Astrocyte (in vitro differentiated cells and primary cell): ENCODE results near the gene YTHDC1. TPM values are rescaled to one million over a fixed set of nuclear protein-coding genes. Genes with fewer than 3 reads are reported as not detected.

ENCODE experiments used
- DNase-seq: peaks from one replicate; pipeline ENCODE4 v3.0.0-alpha.2; 2010; ENCODE audit warnings: low read depth
- FAIRE-seq: peaks from 2 replicates; lab custom pipeline; 2011; peaks lifted over from hg19 to GRCh38; lab: Jason Lieb, UNC
- H2AFZ ChIP-seq: 2 replicates; pipeline ENCODE4 v1.6.0; 2012; ENCODE audit warnings: low read depth, low read length, inconsistent platforms
- H3K27ac ChIP-seq: 2 replicates; pipeline ENCODE4 v1.5.1; 2011; ENCODE audit warnings: low read depth, low read length, inconsistent platforms
- H3K27me3 ChIP-seq: 2 replicates; pipeline ENCODE4 v1.6.0; 2011; ENCODE audit warnings: low read length, inconsistent platforms; ENCODE audit not compliant: insufficient read depth
- H3K36me3 ChIP-seq: 2 replicates; pipeline ENCODE4 v1.5.1; 2011; ENCODE audit warnings: low read length, inconsistent platforms; ENCODE audit not compliant: insufficient read depth
- H3K4me1 ChIP-seq: 2 replicates; pipeline ENCODE4 v1.5.1; 2011; ENCODE audit warnings: low read length, inconsistent platforms; ENCODE audit not compliant: insufficient read depth
- H3K4me2 ChIP-seq: 2 replicates; pipeline ENCODE4 v1.6.0; 2012; ENCODE audit warnings: low read length, inconsistent platforms
- H3K4me3 ChIP-seq: 2 replicates; pipeline ENCODE4 v1.5.1; 2011; ENCODE audit warnings: low read depth, mild to moderate bottlenecking, low read length, inconsistent platforms; ENCODE audit not compliant: insufficient read depth
- H3K79me2 ChIP-seq: 2 replicates; pipeline ENCODE4 v1.6.0; 2012; ENCODE audit warnings: mild to moderate bottlenecking, low read length, inconsistent platforms; ENCODE audit not compliant: insufficient read depth
- H3K9ac ChIP-seq: 2 replicates; pipeline ENCODE4 v1.6.0; 2012; ENCODE audit warnings: mild to moderate bottlenecking, low read length, inconsistent platforms
- H3K9me3 ChIP-seq: 2 replicates; pipeline ENCODE4 v1.5.1; 2012; ENCODE audit warnings: low read depth, mild to moderate bottlenecking, low read length, inconsistent platforms; ENCODE audit not compliant: insufficient read depth
- H4K20me1 ChIP-seq: 2 replicates; pipeline ENCODE4 v1.6.0; 2012; ENCODE audit warnings: low read length, inconsistent platforms; ENCODE audit not compliant: insufficient read depth
- H3K27ac Mint-ChIP-seq: one replicate; pipeline ENCODE4 v1.8.0; 2021; ENCODE audit warnings: mild to moderate bottlenecking, mixed read lengths; ENCODE audit not compliant: unreplicated experiment
- H3K27me3 Mint-ChIP-seq: one replicate; pipeline ENCODE4 v1.8.0; 2021; ENCODE audit warnings: low read depth, mixed read lengths; ENCODE audit not compliant: unreplicated experiment
- H3K36me3 Mint-ChIP-seq: one replicate; pipeline ENCODE4 v1.8.0; 2021; ENCODE audit warnings: low read depth, mixed read lengths; ENCODE audit not compliant: unreplicated experiment
- H3K4me1 Mint-ChIP-seq: one replicate; pipeline ENCODE4 v1.8.0; 2021; ENCODE audit warnings: low read depth, mixed read lengths; ENCODE audit not compliant: unreplicated experiment
- H3K4me3 Mint-ChIP-seq: one replicate; pipeline ENCODE4 v1.8.0; 2021; ENCODE audit warnings: mild to moderate bottlenecking, moderate library complexity, mixed read lengths; ENCODE audit not compliant: unreplicated experiment
- H3K9me3 Mint-ChIP-seq: one replicate; pipeline ENCODE4 v1.8.0; 2021; ENCODE audit warnings: mild to moderate bottlenecking, mixed read lengths; ENCODE audit not compliant: unreplicated experiment
- EZH2 ChIP-seq: IDR thresholded peaks from 2 replicates; pipeline ENCODE4 v1.6.1; 2012; ENCODE audit warnings: mild to moderate bottlenecking, low read length, inconsistent platforms; ENCODE audit not compliant: insufficient read depth
- total RNA-seq: library from RNA; stranded (reverse); gene quantifications from 2 replicates; pipeline ENCODE4 v1.2.1, GENCODE V29; 2021
- TF ChIP-seq, protein P1 (sequence below): IDR thresholded peaks from 2 replicates; pipeline ENCODE4 v1.5.1; 2011; ENCODE audit warnings: low read depth, mild to moderate bottlenecking, inconsistent platforms, low read length, moderate library complexity; ENCODE audit not compliant: insufficient read depth

Gene YTHDC1
- total RNA-seq, 1 donor from 2014 or later, result 95.9 TPM

- Histone ChIP-seq H2AFZ (no peak overlapping the region), H4K20me1 (peaks cover 8% of the 10 kb centered on the region), H3K79me2 (no peaks in the 10 kb centered on the region), H3K27me3 (no peaks in the 10 kb centered on the region), H3K4me1 (no peaks in the 10 kb centered on the region), H3K36me3 (peaks cover 54% of the 10 kb centered on the region), H3K27ac (no peak overlapping the region), H3K4me3 (no peak overlapping the region), H3K4me2 (no peak overlapping the region), H3K9ac (no peak overlapping the region), H3K9me3 (no peaks in the 10 kb centered on the region)
- no peak overlapping the region for H3K4me3 Mint-ChIP-seq
- no peak for FAIRE-seq
- no peaks in the 10 kb centered on the region for H3K27me3 Mint-ChIP-seq
- no peak overlapping the region for H3K27ac Mint-ChIP-seq
- DNase-seq, result no peak
- H3K4me1 Mint-ChIP-seq, result no peaks in the 10 kb centered on the region
- peaks cover 4% of the 10 kb centered on the region for H3K36me3 Mint-ChIP-seq
- H3K9me3 Mint-ChIP-seq, result no peaks in the 10 kb centered on the region
- TF ChIP-seq, protein P1, sequence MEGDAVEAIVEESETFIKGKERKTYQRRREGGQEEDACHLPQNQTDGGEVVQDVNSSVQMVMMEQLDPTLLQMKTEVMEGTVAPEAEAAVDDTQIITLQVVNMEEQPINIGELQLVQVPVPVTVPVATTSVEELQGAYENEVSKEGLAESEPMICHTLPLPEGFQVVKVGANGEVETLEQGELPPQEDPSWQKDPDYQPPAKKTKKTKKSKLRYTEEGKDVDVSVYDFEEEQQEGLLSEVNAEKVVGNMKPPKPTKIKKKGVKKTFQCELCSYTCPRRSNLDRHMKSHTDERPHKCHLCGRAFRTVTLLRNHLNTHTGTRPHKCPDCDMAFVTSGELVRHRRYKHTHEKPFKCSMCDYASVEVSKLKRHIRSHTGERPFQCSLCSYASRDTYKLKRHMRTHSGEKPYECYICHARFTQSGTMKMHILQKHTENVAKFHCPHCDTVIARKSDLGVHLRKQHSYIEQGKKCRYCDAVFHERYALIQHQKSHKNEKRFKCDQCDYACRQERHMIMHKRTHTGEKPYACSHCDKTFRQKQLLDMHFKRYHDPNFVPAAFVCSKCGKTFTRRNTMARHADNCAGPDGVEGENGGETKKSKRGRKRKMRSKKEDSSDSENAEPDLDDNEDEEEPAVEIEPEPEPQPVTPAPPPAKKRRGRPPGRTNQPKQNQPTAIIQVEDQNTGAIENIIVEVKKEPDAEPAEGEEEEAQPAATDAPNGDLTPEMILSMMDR, result no peak
- no peak for TF ChIP-seq EZH2
Observed at GRCh38 chr4:68319040-68319439, 30.9 kb downstream of the YTHDC1 start.

DNA sequence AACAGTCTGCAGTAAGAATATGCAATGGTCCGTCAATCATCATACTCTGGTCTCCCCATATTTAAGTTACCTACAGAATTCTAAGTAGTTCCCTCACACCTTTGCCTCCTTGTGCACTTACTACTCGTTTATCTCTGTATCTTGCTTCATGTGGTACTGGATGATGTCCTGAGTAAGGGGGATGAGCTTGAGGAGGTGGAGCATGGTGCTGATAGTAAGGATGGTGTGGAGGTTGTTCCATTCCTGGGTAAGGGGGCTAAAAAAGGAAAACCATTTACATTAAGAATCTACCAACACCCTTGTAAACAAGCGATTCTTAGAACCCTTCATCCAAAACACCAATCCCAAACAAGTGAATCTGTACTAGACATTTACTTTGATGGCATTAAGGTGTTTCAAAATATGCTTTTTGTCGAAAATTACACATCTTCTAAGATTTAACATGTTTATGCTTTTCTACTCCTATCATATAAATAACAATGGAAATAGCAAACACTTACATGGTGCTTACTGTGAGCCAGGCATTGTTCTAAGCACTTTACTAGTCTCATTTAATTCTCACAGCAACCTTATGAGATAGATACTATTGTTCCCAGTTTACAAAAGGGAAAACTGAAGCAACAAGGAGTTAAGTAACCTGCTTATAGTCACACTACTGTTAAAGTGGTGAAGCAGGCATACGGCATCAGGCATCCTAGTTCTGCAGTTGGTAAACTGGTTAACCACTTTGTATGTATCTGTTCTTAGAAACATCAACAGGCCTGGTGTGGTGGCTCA is 33.5 kb downstream of the YTHDC1 start:
- Histone ChIP-seq H3K9ac (no peak overlapping the region), H3K36me3 (peaks cover 55% of the 10 kb centered on the region)
- H3K9me3 Mint-ChIP-seq, result no peaks in the 10 kb centered on the region

More for the DNA sequence above, 33.5 kb downstream of the YTHDC1 start:
- no peaks in the 10 kb centered on the region for H3K27me3 Mint-ChIP-seq
- no peak overlapping the region for H3K27ac Mint-ChIP-seq
- H3K36me3 Mint-ChIP-seq, result peaks cover 8% of the 10 kb centered on the region
- FAIRE-seq (no peak), DNase-seq (no peak)
- no peaks in the 10 kb centered on the region for H3K4me1 ChIP-seq
- no peak overlapping the region for H3K4me3 Mint-ChIP-seq
- no peak overlapping the region for H2AFZ ChIP-seq
- TF ChIP-seq, protein P1, result no peak
- no peak for TF ChIP-seq EZH2
- peaks cover 3% of the 10 kb centered on the region for H4K20me1 ChIP-seq
- H3K4me2 ChIP-seq, result no peak overlapping the region
- H3K79me2 ChIP-seq, result no peaks in the 10 kb centered on the region
- no peak overlapping the region for H3K27ac ChIP-seq
- H3K9me3 ChIP-seq, result no peaks in the 10 kb centered on the region
- H3K27me3 ChIP-seq, result no peaks in the 10 kb centered on the region
- no peak overlapping the region for H3K4me3 ChIP-seq
- H3K4me1 Mint-ChIP-seq, result no peaks in the 10 kb centered on the region
